8988T (cell line): ENCODE measurements around the gene AKT2.

ENCODE experiments used
- DNase-seq: peaks from one replicate; pipeline ENCODE4 v3.0.0; 2011

AKT2 gene

DNA sequence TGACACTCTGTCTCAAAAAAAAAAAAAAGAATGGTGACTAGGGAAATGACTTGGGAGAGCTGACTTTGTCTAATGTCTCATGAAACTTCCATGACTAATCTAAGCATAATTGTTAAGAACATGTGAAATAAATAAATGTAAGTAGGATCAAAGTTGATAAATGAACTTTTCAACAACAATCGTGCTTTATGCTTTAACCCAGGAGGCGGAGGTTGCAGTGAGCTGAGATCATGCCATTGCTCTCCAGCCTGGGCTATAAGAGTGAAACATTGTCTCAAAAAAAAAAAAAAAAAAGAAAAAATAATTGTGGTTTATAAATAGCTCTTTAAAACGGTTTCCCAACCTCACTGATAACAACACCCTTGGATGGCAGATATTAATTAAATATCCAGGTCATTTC is 12.9 kb upstream of the AKT2 start:
- no peak for DNase-seq

DNA sequence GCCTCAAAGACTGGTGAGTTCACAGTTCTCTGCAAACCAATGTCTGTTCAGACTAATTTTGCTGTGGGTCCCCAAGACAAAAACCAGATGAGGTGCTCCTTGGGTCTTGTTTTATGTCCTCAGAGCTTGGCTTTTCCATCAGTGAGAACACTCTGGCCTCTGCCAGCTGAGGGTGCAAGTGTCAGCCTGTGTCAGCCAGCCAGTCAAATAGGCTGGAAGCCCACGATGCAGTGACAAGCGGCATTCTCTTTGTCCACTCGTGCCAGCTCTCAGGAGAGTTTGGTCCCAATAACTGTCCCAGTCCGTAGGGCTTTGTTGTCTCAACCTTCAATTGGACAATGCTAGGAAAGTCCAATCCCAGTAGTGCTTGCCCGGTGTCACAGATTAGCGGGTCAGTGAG is 9.4 kb upstream of the AKT2 start:
- DNase-seq: no peak

DNA sequence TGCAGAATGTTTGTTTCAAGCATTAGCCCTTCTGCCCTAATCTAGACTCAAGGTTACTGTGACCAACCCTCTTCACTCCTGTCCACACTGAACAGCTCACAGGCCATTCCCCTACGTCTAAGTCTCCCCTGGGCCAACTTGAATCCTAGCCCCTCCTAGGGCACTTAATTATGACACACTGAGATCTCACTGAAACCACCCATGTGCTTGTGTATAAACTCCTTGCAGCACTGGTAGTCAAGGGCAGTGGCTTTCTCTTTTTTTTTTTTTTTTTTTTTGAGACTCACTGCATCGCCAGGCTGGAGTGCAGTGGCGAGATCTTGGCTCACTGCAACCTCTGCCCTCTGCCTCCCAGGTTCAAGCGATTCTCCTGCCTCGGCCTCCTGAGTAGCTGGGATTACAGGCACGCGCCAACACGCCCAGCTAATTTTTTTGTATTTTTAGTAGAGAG is 1.9 kb upstream of the AKT2 start:
- no peak for DNase-seq

DNA sequence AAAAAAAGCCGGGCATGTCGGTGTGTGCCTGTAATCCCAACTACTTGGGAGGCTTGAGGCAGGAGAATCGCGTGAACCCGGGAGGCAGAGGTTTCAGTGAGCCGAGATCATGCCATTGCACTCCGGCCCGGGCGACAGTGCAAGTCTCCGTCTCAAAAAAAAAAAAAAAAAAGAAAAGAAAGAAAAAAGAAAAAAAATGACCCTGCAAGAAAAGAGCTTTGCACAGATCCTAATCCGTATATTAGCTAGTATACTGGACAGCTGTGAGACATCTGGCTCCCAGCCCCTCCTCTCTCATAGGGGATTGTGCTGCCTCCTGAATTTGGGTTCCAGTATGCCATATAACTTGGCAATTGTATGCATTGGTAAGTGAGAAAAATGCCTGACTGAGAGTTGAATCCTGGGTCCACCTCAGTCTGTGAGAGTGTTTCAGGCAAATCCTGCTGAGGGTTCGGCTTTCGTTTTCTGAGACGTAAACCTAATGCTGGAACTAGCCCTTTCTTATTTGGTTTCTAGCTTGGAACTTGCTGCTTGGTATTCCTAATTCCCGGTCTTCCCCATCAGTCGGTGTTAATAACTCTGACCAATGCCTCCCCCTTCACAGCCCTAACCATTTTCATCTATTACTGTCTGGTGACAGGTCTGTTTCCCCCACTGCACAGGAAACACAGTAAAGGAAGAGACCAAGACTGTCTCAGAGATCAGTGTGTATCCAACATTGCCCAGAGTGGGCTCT is 1.3 kb upstream of the AKT2 start:
- DNase-seq: no peak

DNA sequence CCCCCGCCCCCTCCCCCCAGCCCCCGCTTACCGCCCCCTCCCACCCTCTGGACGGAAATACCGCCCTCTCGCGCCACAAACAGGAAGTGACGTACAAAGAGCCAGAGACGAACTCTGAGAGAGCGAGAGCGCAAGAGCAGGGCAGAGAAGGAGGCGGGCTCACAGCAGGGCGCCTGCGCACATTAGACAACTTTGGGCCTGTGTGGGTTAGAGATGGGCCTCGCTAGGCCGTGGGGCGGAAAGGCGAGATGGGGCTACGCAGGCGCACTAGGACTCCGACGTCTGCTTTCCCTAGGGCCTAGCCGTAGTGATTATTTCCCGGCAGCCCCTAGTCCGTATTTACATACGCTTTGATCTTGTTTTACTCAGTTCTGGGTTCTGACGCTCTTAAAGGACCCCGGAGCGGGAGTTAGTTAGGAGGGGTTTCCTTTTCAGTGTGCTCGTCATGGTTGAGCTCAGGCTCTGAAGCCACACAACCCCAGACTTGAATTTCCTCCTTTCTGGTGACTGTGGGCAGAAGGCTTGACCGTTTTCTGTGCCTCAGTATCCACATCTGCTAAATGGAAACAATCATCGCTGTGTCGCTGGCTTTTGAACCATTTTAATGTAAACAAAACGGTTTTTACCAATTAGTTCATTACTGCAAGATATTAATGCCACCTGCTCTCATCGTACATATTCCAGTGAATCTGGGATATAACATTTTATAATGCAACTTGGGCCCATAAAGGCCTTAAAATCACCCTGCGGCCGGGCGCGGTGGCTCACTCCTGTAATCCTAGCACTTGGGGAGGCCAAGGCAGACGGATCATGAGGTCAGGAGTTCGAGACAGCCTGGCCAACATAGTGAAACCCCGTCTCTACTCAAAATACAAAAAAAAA is 449 bp upstream of the AKT2 start:
- peak; percentile 63 for DNase-seq

DNA sequence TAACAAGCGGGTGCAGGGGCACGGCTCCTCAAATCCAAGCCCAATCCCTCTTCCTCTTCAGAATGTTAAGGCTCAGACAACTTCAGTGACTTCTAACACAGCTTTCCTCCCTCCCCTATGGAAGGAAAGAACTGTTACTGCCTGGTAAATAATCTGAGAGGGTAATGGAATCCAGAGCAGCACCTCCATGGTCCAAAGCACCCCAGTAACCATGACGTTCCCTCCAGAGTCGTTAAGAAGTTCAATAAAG is 969 bp downstream of the AKT2 start:
- no peak for DNase-seq

DNA sequence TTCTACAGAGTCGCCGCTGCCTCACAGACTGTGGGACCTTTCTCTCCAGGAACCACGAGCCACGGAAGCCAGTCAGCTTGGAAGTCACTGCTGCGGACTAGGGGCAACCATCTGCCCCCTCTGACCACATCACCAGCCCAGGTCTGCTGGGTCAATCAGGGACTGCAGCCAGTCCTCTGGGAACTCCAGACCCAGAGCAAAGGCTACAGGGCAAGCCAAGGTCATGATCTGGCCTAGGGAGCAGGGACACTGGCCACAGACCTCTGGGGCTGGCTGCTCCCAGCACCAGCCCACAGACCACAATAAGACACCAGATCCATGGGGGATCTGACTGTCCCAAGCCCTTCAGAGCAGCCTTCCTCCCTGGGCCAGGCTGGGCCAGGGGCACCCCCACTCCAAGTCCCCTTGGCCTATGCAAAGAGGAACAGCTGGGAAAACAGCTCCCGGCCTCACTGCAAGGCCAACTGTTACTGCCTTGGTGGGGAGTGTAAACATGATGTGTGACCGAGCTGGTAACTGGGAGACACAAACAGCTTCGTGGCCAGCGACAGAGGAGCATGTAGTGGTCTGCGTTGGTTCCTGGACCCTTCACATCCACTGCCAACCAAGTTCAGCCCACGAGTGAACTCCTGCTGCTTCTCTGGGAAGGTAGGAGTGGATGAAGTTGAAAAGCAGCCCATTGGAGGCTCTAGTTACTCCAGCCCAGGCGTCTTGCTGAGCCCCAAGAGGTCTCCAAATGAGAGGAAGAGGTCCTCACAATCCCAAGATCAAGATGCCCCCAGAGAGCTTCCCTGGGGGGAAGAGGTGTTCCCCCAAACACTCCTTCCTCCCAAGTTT is 1.5 kb downstream of the AKT2 start:
- DNase-seq: no peak

DNA sequence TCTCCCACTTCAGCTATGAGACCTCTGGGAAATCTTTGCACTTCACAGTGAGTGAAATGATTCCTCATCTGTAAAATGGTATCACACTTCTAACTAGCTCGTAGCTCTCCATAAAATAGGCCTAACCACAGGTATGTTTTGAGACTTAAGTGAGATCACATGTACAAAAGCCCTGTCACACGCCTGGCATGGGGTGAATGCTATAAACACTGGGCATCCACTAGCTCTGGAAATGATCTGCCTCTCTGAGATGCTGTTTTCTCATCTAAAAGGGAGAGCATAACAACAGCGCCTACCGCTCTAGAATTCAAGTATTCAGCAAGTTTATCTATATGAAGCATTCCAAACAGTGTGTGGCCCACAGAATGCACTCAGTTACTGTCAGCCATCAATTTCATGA is 2.2 kb downstream of the AKT2 start:
- no peak for DNase-seq

DNA sequence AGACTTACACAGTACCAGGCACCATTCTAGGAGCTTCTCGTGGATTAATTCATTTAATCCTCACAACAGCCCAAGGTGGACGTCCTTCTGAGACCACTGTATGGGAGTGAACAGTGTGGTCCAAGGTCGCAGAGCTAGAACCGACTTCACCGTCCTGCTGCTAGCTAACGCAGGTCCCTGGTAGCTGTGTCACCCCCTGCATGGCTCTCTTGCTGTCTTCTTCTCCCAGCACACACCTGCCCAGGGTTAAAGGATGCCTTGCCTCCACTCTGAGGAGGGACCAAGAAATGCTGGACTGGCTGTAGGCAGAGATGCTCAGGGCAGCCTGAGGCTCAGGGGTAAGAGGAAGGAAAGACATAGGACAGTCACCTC is 3.0 kb downstream of the AKT2 start:
- no peak for DNase-seq

DNA sequence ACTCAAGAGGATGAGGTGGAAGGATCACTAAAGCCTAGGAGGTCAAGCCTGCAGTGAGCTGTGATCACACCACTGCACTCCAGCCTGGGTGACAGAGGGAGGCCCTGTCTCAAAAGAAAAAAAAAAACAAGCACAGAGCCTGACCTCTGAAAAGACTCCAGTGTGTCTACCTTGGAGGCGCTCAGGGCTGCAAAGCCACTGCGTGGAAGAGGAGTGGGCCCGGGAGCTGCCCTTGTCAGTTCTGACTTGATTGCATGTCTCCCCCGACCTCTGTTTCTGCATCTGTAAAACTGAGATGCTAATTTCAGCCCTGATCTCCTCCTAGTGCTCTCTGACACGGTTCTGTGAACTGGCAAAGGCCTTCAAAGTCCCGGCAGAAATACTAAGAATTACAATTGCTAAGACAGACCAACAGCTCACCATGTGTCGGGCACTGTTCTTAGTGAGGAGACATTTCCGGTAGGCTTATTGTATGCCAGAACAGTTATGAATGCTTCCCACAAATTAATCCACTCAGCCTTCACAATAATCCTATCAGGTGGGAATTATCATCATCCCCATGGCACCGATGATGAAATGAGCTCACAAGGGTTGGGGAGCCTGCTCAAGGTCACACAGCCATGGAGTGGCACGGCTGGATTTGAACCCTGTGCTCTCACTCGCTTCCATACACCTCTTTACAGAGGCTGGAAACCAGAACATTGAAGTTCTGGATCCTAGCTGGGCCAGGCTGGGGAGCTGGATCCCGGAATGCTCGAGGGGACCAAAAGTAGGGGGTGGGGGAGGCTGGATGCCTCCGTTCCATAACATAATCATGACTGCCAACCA is 3.5 kb downstream of the AKT2 start:
- DNase-seq: no peak

DNA sequence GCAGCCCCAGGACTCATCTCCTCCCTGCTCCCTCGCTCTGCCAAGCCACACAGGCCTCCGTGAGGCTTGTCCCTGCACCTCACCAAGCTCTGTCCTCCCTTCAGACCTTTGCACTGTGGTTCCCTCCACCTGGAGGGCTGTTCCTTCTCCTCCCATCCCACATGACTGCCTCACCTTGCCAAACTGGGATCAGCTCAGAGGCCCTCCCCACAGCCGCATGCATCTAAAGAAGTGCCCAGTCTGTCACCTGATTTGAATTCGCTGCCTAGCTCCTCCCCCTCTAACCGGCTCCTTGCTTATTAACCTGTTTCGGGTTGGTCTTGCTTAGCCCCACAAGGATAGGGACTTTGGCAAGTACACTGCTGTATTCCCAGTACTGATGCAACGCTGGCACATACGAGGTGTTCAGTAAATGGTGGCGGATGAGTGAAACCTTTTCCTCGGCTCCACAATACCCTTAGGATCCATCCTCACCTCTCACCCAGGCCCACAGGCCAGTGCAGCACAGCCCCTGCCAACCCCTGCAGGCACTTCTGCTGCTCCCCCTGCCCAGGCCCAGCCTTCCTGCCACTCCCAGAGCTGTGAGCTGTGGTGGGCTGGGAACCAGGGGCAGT is 4.4 kb downstream of the AKT2 start:
- DNase-seq: no peak

DNA sequence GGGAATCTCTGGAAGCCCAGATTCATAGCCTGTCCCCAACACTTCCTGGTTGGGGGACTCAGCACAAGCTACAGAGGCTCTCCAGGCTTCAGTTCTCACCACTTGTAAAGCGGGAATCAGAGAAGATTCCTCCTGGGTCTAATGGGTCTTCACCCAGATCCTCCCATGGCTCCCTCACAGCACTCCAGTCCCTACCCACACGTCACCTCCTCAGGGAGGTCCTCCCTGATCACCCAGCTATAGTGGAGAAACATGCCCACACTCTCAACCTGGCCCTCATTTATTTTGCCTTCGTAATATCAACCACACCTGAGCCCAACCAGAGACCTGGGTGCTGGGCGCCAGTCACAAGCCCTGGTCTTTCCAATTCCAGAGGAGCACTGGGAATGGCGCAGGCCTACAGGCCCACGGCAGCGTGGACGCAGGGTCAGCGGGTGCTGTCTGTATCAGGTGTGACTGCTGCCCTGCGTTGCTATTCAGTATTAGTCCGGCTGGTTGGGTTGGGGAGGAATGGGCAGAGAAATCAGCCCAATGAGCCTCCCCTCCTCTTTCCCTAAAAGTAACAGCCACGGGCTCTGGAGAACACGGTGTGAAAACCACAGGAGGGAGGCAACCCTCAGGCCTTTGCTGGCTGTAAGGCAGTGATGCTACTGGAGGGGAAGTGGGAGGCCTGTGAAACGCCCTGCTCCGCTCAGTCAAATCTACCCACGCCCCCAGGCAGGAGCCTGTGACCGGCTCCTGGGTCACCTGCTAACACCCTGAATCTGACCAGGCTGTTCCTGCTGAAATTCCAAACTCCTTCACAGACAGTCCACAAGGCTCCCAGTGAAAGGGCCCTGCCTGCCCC is 5.2 kb downstream of the AKT2 start:
- DNase-seq: no peak

DNA sequence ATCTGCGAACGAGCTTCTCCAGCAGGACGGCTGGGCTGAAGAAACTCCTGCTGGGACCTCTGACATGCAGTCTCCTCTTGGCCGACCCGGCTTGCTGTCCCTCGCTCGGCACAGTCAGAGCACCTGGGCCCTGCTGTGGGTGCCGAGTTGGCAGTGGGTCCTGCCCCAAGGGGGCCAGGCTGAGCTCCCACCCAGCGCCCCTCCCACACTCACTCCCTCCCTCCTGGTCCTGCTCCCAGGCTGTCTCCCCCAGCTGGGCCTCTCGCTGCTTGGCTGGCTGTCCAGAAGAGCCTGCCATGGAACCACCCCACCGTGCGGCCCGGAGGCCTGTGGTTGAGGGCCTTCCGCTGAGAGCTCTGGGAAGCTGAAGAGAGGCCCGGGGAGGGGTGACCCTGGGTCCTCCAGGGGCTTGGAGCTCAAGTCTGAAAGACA is 6.0 kb downstream of the AKT2 start:
- DNase-seq: no peak

DNA sequence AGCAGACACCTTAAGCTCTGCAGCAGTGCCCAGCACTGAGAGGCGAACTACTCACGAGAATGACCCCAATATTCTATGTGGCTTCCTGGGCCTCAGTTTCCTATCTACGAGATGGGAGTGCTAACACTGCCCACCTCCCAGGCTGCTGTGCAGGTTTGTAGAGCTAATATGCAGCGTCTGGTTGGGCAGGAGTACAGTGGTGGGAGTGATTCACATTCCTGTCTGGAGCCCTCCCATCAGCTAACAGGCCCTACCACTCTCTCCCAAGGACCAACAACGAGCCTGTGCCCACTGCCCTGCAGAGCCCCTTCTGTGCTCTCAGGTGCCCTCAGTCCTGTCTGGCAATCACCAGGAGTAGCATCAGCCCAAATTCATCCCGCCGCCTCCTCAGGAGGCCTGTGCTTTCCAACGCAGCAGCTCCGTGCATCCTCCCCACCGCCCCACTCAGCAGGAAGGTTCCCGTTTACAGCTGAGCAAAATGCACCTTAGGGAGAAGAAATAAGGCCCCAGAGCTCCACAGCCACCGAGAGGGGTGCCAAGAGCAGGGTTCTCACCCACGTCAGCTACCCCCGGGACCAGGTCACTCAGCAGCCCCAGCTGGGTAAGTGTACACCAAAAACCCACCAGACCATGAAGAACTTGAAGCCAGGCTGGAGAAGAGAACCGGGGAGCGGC is 6.6 kb downstream of the AKT2 start:
- no peak for DNase-seq

DNA sequence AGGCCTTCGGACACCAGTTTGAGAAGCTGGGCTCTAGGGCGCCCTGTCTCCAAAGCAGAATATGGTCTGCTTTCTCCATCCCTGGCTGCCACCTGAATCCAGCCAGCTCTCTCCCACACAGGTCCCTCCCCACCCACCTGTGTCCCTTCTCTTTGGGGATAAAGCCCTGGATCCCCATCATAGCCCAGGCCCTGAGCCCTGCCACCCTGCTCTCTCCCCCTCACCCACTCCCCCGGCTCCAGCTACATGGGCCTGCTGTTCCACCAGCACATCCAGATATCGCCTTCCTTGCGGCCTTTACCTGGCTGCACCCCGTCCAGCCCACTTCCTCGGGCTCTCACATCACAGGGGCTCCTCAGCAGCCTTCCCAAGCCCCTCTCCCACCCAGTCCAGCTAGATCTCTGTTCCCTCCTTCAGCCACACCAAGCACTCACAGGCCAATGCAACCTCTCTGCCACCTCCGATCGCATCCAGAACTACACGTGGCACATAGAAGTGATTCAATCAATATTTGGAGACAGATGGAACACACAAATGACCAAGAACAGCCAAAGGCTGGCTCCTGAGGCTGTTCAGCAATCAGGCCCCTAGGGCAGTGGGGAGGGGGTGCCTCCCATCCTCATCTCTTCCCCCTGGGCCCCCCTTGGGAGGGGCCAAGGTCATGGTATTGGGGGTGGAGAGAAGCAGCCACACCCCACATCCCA is 7.6 kb downstream of the AKT2 start:
- no peak for DNase-seq

DNA sequence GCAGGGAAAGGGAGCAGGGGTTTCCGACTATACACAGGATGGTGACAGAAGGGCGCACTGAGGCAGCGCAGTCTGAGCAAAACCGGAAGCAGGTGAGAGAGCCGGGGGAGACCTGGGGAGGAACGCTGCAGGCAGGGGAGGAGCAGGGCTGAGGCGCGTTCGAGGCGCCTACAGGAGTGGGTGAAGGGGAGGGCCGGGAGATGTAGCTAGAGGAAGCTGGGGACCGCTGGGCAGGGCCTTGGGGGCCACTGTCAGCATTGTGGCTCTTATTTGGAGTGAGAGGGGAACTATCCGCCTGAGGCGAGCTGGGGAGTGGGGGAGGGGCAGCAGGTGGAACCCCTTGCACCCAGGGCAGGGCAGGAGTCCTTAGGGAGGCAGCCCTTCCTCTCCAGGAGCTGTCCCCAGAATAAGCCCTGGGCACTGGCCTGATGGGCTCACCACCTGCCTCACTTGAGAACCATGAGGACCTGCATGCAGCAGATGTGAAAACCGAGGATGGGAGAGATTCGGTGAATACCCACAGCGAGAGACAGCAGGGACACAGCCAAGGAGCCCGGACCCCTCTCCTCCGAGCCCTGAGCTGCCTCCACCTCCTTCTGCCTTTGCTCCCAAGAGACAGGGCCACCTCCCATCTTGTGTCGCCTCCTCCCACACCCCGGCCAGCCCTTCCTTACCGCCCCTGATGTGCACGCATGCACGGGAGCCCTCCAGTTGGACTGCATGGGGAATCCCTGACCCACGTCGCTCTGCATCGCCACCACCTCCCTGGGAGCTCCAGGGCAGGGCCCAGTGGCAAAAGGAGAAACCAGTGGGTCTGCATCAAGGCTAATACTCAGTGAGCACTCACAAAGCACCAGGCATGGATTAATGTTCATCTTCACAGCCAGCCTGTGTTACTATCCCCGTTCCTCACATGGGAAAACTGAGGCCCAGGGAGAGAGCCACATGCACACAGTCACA is 10.3 kb downstream of the AKT2 start:
- no peak for DNase-seq

DNA sequence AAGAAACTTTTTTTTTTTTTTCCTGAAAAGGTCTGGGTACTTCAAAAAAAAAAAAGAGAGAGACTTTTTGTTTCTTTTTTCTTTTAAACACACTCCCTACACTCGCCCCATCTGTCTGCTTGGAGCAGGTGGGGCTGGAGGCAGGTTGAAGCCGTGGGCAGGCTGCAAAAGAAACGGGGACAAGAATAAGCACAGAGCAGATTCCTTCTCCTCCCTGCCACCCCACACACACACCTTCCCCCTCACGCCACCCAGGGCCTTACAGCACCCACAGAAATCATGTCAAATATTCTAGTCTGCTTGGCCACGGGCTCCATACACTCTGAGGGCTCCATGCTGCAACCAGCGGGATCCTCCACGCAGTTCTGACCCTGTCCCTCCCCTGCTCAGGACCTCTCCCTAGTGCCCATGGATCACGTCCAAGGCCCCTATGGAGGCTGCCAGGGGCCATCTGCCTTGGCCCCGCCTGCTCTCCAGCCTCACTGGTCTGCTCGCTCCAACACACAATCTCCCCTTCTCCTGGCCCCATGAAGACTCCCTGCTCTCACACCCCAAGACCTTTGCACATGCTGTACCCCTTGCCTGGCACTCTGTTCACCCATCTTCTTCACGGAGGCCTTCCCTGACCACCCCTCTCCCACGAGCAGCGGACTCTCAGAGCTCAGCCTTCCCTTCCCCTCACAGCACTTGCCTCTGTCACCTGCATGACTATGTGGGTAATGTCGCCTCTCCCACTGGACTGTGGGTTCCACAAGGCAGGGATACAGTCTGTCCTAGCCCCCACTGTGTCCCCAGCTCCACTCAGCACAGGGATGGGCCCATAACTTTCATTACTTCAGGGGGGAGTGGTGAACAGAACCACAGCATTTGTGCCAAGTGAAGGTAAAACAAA is 11.4 kb downstream of the AKT2 start:
- DNase-seq: no peak

DNA sequence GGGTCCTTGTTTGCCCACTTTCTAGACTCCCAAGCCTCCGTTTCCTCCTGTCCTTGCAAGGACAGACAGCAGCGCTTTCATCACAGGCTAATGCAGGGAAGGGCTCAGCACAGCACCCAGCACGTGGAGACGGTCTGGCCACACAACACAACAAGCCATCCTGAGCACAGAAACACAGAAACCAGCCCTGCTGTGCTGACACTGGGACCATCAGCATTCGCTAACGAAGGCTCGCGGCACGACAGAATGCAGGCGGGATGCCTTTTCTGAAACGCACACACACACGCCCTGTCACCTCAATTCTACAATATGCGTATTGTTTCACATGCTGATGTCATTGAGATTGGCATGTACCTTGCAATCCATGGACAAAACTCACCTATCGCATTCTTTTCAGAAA is 12.9 kb downstream of the AKT2 start:
- no peak for DNase-seq
